Adrenal gland (tissue), 12 donors: ENCODE measurements around the gene WBP2NL. TPM values are rescaled to one million over a fixed set of nuclear protein-coding genes. Genes with fewer than 3 reads are reported as not detected.

Source experiments
- DNase-seq, 7 donors: peaks; one replicate each; pipeline ENCODE4 v3.0.0-alpha.2; 2019 to 2020
- H3K27ac ChIP-seq, 5 donors: fragments of 200-600 bp; sonication (generic) in 4 of 5; 1 replicate in 3 of 5; 2 replicates in 2 of 5; pipeline versions ENCODE4 v1.5.1 to v1.8.0; 2016 to 2020; ENCODE audit warnings: mild to moderate bottlenecking in 1 of 5
- H3K27me3 ChIP-seq: fragments of 200-600 bp; 2 replicates; pipeline ENCODE4 v1.8.0; 2021
- H3K36me3 ChIP-seq, 2 donors: fragments of 200-600 bp; replicated peaks in 1 of 2; 1 replicate in 1 of 2; 2 replicates in 1 of 2; pipeline versions ENCODE4 v1.5.1 to v1.8.0; 2018 to 2022
- H3K4me1 ChIP-seq, 2 donors: fragments of 200-600 bp; replicated peaks in 1 of 2; 1 replicate in 1 of 2; 2 replicates in 1 of 2; pipeline versions ENCODE4 v1.5.1 to v1.8.0; 2018 to 2021
- H3K4me3 ChIP-seq, 4 donors: fragments of 200-600 bp; sonication (generic) in 3 of 4; one replicate each; pipeline ENCODE4 v1.5.1; 2016 to 2018
- H3K9me3 ChIP-seq, 3 donors: fragments of 200-600 bp; sonication (generic) in 1 of 3; replicated peaks in 1 of 3; 1 replicate in 2 of 3; 2 replicates in 1 of 3; pipeline versions ENCODE4 v1.5.1 to v1.8.0; 2016 to 2021
- POLR2A ChIP-seq, 2 donors: fragments of 450-650 bp; IDR thresholded peaks; one replicate each; pipeline ENCODE4 v1.6.1; 2017; ENCODE audit warnings: antibody characterized with exemption in 2 of 2, mild to moderate bottlenecking in 2 of 2, moderate library complexity in 1 of 2
- WGBS, 4 donors: extraction: QIAGEN DNeasy Blood & Tissue Kit in 2 of 4; methylation state at CpG; one replicate each; pipeline versions ENCODE4 v1.1.5 to v1.1.7; 2013 to 2017; 5-methylcytosine and 5-hydroxymethylcytosine counted together
- intact Hi-C, 2 donors: fragments of 100-400 bp; cut with DNase I; formaldehyde crosslinking; loops; one replicate each; pipeline versions ENCODE4 v1.14.1 to v1.15.0; 2022 to 2023
- polyA plus RNA-seq, 3 donors: library from polyadenylated mRNA; stranded (reverse); fragments of 200-250 nt in 2 of 3; fragments of 350-450 nt in 1 of 3; fragmentation: Illumina TruSeq in 1 of 3; extraction: RNeasy Lipid Tissue Mini Kit (QIAGEN cat#74804) in 1 of 3; gene quantifications; one replicate each; pipeline ENCODE4 v1.2.3, GENCODE V29; 2013 to 2014
- total RNA-seq, 9 donors: library from RNA; depleted of rRNA in 4 of 9; stranded (reverse); fragments of >200 nt in 4 of 9; fragments of 120-200 nt in 1 of 9; fragmentation: NEBNext Ultra II Directional in 1 of 9; extraction: Animal tissue kit (Norgen Biotek cat#: 25700) in 1 of 9; gene quantifications; one replicate each; pipeline versions ENCODE4 v1.1.0 to v1.2.4, GENCODE V29; 2013 to 2023
- TF ChIP-seq, protein P1 (sequence below), 6 experiments: fragments of 450-650 bp in 4 of 6; fragments of 200-600 bp in 2 of 6; sonication (generic) in 1 of 6; IDR thresholded peaks; 1 replicate in 5 of 6; 2 replicates in 1 of 6; pipeline versions ENCODE4 v1.5.1 to v1.8.0; 2016 to 2021; ENCODE audit warnings: antibody characterized with exemption in 6 of 6, mild to moderate bottlenecking in 2 of 6, moderate library complexity in 1 of 6
- donor health status: healthy with polysubstance abuse.
- donor health status: Bipolar disorder and iron deficiency.
- donor health status: DM: yes; HTN: yes; CAD: no.
- donor health status: DM: no; HTN: no; CAD: no.
- donor health status: DM: no; HTN: no; CAD: no.
- donor health status: DM: yes; HTN: yes; CAD: no.

WBP2NL gene
- total and polyA plus RNA-seq, 12 donors, result 0.35 to 2.0 (median 0.62) TPM; not detected in 1

DNA sequence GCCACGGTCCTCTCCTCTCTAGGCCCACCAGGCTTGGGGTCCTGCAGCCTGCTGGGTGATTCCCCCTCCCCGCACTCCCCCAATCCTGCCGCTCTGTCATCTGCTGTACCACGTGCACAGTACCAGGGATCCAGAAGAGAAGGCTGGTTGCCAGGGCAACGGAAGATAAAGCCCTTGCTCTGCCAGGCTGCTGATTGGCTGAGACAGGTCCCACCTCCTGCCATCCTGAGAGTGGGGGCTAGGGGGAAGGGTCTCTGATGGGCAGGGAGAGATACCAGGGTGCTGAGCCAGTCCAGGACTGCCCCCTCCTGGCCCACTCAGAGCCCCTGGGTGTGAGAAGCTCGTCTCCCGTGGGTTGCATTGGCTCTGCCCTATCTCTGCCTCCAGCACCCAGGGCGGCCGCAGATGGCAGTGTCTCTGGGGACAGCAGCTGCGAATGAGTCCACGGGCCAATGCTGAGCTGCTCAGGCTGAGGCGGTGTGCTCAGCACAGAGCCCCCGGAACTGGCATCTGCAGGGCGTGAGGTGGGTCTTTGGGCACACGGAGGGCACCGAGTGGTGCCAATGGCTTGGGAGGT is 46.6 kb upstream of the WBP2NL start, which contains the start of gene SMIM45:
SMIM45 (plus strand) TSS at position 253 of the 577 bp plus-strand sequence.
- peak in 2 of 7 donors; percentile 46 to 89 for DNase-seq
- Histone ChIP-seq H3K9me3 (no peaks in the 10 kb centered on the region), H3K36me3 (no peaks in the 10 kb centered on the region), H3K27me3 (no peaks in the 10 kb centered on the region), H3K4me3 (no peak within 1 kb of the TSS), H3K27ac (no peak within 1 kb of the TSS), H3K4me1 (no peaks in the 10 kb centered on the region)
- 54 to 74% (median 64%) methylated on average over 9 to 16 of the region's 16 CpGs for WGBS, 4 donors
- TF ChIP-seq POLR2A (IDR thresholded peaks at IDR 0.05), result no peak
- TF ChIP-seq, protein P1, sequence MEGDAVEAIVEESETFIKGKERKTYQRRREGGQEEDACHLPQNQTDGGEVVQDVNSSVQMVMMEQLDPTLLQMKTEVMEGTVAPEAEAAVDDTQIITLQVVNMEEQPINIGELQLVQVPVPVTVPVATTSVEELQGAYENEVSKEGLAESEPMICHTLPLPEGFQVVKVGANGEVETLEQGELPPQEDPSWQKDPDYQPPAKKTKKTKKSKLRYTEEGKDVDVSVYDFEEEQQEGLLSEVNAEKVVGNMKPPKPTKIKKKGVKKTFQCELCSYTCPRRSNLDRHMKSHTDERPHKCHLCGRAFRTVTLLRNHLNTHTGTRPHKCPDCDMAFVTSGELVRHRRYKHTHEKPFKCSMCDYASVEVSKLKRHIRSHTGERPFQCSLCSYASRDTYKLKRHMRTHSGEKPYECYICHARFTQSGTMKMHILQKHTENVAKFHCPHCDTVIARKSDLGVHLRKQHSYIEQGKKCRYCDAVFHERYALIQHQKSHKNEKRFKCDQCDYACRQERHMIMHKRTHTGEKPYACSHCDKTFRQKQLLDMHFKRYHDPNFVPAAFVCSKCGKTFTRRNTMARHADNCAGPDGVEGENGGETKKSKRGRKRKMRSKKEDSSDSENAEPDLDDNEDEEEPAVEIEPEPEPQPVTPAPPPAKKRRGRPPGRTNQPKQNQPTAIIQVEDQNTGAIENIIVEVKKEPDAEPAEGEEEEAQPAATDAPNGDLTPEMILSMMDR (IDR thresholded peaks at IDR 0.05), result no peak
- intact Hi-C loops, result no loop called here

DNA sequence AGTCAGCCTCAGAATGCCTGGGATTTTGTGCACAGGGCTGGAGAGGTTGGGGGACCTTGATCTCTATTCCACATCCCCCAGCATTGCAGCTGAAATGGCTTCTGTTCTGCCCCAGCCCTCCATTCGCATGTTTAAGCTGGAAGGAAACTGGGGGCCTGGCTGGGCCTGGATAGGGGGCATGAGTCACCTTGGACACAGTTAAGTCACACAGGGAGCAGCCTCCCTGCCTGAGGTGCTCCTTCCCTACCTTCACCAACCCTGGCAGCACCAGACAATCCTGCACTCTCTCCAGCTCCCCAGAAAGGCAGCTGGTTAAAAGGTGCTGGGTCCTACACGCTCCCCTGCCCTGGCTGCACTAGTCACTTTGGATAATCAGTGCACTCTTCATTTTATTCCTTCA is 45.9 kb upstream of the WBP2NL start:
- H3K27me3 ChIP-seq, result no peaks in the 10 kb centered on the region
- WGBS, 4 donors, result 62 to 90% (median 82%) methylated on average over 2 of the region's 2 CpGs
- H3K27ac ChIP-seq, result no peak overlapping the region
- H3K4me3 ChIP-seq, result no peak overlapping the region
- no peak for DNase-seq
- TF ChIP-seq, protein P1 (IDR thresholded peaks at IDR 0.05), result no peak
- TF ChIP-seq POLR2A (IDR thresholded peaks at IDR 0.05), result no peak
- H3K9me3 ChIP-seq, result no peaks in the 10 kb centered on the region
- H3K36me3 ChIP-seq, result no peaks in the 10 kb centered on the region
- intact Hi-C loops, result no loop called here
- peaks cover 0 to 5% of the 10 kb centered on the region in 2 donors for H3K4me1 ChIP-seq

DNA sequence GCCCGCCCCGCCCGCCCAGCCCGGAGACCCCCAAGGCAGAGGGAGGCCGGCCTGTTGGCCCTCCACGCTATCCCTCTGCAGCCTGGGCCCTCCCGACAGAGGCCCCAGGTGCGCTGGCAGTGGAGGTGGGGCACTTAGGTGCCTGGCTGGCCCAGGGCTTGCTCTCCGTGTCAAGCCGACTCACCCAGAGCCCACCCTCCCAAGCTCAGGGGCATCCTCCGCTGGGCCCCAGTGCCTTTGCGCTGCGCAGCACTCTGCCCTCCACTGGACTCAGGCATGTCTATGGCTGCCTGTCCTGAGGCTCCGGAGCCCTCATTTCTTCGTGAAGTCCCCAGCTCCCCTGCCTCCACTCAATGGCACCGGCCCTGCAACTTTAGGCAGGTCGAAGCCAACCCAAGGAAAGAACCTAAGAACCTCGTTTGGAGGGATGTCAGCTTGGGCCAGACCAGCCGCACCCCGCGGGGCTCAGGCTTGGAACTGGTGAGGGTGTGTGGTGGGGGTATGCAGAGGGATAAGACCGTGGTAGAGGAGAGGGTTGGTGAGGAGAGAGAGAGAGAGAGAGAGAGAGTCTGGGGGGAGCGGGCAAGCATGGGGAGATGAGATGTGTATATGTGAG is 40.5 kb upstream of the WBP2NL start:
- no peak overlapping the region for H3K27ac ChIP-seq
- no peak for DNase-seq
- no peaks in the 10 kb centered on the region for H3K9me3 ChIP-seq
- 51 to 86% (median 64%) methylated on average over 10 to 21 of the region's 23 CpGs for WGBS, 4 donors
- TF ChIP-seq, protein P1 (IDR thresholded peaks at IDR 0.05), result peak in 1 of 6 experiments; percentile 4
- no peak for TF ChIP-seq POLR2A (IDR thresholded peaks at IDR 0.05)
- H3K4me1 ChIP-seq, result peaks cover 0 to 5% of the 10 kb centered on the region in 2 donors
- H3K4me3 ChIP-seq, result no peak overlapping the region
- intact Hi-C loops, result no loop called here
- no peaks in the 10 kb centered on the region for H3K27me3 ChIP-seq
- H3K36me3 ChIP-seq, result no peaks in the 10 kb centered on the region

- WGBS, 4 donors, result 67 to 79% (median 74%) methylated on average over 9 of the region's 9 CpGs
- no peaks in the 10 kb centered on the region for H3K36me3 ChIP-seq
- DNase-seq, result no peak
- intact Hi-C loops, result loop anchor here in 1 of 2 donors (10.0 kb wide), 1 partner anchor 151 kb away; no protein-coding TSS in a partner anchor
- H3K27me3 ChIP-seq, result no peaks in the 10 kb centered on the region
- H3K9me3 ChIP-seq, result no peaks in the 10 kb centered on the region
- H3K27ac ChIP-seq, result no peak overlapping the region
- TF ChIP-seq, protein P1 (IDR thresholded peaks at IDR 0.05), result no peak
- TF ChIP-seq POLR2A (IDR thresholded peaks at IDR 0.05), result no peak
- H3K4me1 ChIP-seq, result no peaks in the 10 kb centered on the region
- H3K4me3 ChIP-seq, result no peak overlapping the region
These were observed 35.0 kb upstream of the WBP2NL start for GRCh38 chr22:41963453-41964111.
